ENCODE data around the gene TTLL11.

GRCh38 chr9:121901616-121902015 is 191.5 kb downstream of the TTLL11 start:
- TF ChIP-seq EZH2phosphoT487 (IDR thresholded peaks at IDR 0.05; ENCODE audit: borderline replicate concordance, low read length) = no peak
- TF ChIP-seq CTCF (IDR thresholded peaks at IDR 0.05; ENCODE audit: low read depth, low read length, poor library complexity, severe bottlenecking) = no peak

Measured in DOHH2 (cell line).